T-helper 2 cell treated with Interferon-gamma antibody and Interleukin-4, amounts not matched to agents 100 ng/mL and 5 ng/mL, for 36 hours (primary cell): ENCODE data around the gene UGT1A7. TPM values are rescaled to one million over a fixed set of nuclear protein-coding genes. Genes with fewer than 3 reads are reported as not detected.

ENCODE experiments used
- intact Hi-C: fragments of 100-400 bp; cut with micrococcal nuclease; formaldehyde crosslinking; loops from one replicate; pipeline ENCODE4 v1.15.1; 2023
- total RNA-seq: library from RNA; stranded (reverse); gene quantifications from 2 replicates; pipeline ENCODE4 v1.2.3, GENCODE V29; 2022

UGT1A7 gene
- total RNA-seq, 1 donor from 2014 or later = not detected

DNA sequence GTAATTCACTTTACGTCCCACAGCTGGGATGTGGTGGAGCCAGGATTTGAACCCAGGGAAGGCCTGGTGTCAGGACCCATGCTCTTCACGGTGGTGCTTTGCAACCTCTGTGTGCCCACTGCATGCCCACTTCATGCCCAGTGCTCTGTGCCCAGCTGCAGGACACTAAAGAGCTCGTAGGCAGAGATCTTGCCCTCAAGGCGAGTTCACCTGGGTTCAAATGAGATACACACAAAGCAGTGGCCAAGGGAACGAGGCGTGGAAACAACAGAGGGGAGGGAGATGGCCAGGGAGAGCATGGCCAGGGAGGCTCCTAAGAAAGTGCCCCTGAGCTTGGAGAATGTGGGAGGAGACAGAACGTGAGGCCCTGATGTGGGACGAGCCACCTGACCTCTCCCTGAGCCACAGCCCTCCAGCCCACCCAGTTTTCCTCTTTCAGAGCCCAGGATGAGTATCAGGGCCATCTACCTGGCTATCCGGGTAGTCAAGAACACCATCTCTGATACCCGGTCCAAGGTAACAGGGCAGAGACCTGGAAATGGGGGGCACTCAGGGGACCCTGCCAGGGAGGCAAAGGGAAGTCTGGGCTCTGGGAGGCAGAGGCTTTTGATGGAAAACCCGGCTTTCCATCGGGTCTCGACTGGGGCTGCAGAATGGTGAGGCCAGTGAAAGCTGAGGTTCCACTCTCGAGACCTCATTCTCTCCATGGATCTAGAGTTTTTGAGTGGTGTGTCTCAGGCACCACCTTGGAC, 116.8 kb downstream of the UGT1A7 start:
- intact Hi-C loops = no loop called here

DNA sequence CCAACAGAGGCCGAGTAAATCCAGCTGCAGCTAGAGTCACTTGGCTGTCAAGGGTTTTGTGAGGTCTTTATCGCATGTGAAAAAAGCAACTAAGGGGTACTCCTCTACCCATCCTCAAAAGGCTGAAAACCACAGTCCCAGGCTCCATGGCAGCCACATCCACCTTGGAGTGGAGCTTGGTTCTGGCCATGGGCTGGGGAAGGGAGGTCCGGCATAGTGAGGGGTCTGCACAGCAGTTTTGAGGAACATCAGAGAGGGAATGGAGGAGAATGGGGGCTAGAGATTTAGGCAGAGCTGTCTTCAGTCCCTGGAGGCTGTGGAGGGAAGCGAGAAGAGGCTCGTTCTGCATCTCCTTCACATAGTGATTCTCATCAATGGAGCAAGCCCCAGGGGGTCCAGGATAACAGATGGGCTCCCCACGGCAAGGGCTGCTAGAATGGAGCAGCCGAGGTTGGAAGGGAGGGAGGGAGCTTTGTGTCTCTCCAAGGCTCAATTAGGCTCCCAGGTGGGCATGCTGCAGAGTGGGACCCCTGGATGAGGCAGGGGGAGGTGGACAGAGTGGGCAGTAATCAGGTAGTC, 117.5 kb downstream of the UGT1A7 start:
- intact Hi-C loops = no loop called here

DNA sequence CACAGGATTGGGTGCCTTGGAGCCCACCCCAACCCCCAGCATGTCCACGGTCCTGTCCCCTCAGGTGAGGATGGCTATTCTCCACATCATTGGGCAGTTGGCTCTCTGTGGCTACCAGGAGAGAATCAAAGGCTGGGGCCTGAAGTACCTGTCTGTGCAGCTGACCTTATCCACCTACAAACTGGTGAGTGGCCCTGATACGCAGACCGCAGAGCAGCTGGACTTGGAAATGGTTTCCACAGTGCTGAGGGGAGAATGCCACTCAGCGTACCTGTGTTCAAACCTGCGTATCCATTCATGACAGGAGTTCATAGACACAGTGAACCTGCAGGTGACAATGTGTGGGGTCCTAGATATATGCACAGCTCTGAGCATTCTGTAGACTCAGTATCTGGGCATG, 118.0 kb downstream of the UGT1A7 start:
- intact Hi-C loops = no loop called here

DNA sequence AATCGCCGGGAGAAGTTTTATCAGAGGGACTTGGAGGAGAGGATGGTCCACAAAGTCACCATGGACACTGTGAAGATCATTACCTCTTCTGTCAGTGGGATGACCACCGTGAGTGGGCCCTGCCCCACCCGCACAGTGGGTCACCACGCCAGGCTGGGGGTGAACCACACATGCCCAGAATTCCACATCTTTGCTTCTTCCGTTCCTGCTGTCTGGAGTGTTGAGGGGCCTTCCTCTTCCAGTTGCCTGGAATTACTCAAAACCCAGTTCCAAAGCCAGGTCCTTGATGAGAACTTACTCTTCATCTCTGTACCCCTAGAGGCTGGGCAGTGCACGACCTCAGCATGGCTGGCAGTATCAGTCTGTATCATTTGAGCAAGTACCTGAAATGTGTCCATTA, 118.5 kb downstream of the UGT1A7 start:
- intact Hi-C loops = no loop called here

DNA sequence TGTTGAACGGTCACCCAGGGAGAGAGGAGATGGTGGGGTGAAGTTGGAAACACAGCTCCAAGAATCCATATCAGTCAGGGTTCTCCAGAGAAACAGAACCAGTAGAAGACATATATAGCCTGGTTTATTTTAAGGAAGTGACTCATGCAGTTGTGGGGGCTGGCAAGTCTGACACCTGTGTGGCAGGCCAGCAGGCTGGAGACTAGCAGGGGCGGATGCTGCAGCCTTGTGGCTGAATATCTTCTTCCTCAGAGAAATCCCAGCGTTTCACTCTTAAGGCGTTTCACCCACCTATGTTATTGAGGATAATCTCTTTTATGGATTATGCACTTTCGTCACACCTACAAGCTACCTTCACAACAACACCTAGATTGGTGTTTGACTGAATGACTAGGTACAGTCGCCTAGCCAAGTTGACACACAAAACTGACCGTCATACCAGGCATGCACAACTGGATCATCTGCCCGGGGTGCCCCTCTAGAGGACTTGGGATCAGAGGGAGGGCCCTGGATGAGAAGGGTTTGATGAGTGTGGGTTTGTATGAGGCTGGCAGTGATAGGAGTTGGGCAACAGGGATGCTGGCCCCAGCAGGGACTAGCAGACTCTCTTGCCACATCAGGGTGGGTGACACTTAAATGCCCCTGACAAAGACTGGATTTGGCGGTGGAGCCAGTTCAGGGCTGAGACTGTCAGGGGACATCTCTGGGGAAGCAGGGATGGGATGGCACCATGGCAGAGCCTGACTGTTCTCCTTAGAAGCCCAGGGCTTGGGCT, 119.8 kb downstream of the UGT1A7 start:
- intact Hi-C loops = no loop called here

DNA sequence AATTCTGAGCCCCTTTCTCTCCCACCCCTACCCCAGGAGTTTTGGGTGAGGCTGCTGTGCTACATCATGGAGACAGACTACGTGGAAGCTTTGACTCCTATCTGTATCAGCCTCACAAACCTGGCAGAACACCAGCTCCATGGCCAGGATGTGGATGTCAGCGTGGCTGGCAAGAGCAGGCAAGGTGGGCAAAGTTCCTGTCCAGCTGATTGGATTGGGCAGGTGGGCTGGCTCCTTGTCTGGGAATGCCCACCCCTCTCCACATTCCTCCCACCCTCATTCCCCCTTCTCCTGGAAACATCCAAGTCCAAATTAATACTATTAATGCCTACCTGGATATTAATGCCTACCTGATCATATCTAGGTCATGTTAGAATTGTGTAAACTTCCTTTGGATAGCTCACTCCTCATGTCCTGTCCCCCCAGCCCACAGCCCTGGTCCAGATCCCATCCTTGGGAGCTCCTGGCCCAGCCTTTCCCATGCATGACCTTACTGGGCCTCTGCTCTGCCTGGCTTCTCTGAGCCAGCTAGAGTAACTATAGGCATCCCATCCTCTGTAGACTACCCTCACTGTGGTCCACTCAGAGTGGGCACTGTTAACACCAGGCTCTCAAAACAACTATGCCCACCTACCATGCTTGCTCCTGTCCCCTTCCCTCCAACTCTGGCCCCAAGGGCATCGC, 120.6 kb downstream of the UGT1A7 start:
- intact Hi-C loops = no loop called here

DNA sequence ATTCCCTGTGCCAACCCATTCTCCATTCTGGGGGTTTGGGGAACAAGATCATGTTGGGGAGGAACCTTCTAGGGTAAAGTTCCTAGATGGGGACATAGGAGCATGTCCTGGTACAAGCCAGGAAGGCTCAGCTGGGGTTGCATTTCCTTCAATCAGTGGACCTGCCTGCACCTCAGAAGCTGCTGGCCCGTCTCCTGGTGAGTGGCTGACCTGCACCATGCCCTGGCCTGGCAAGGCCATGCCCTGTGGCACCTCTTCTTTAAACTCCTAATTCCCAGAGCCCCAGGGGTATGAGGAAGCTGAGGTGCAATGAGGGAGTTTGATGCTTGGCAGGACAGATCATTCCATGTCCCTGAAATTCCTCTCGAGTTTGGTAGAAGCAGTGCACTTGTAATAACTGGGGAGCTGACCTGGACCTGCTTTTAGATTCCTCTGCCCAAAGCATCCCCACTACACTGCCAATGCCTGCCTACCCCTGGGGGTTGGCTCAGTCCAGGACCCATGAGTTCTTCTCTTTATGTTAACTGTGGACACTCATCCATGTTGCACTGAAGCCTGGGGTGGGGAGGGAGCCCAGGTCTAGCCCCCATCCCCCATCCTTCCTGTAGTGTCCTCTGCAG, 121.7 kb downstream of the UGT1A7 start:
- intact Hi-C loops = no loop called here

DNA sequence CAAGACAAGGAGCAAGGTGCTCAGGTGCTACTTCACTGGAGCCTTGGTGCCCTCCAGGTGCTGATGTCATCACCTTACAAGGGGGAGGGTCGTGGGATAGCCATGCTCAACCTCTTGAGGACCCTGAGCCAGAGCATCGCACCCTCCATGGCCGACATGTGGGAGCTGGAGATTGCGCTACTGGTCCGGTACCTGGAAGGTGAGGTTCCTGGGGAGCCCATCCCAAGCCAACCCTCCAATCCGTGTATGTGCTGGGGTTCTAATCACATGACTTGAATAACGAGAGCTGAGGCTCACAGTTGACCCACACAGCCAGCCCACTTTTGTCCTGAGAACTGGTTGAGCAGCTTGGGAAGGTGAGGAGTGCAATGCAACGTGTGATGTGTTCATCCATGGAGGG, 122.3 kb downstream of the UGT1A7 start:
- intact Hi-C loops = no loop called here

DNA sequence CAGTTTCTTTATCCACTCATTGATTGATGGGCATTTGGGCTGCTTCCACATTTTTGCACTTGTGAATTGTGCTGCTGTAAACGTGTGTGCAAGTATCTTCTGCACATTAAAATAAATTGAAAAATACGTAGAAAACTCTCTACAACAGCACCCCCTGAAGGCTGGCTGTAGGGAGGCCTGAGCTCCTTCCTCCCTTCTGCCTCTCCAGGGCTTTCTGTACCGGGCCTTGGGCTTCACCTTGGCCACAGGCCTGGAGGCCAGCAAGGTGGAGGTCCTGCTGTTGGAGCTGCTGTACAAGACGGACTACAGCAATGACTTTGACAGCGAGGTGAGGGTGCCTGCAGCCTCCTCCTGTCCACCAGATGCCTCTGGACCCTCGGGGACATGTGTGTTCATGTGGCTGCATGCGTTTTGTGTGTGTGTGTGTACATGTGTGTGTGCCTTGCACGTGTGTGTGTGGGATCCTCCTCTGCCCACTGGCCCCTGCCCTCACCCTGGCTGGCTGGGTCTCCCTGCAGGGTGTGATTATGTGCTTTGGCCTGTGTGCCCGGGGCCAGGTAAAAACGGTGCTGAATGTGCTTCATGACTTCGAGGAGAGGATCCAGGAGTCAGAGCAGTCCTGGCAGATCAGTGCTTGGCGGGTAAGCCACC, 125.6 kb downstream of the UGT1A7 start:
- intact Hi-C loops = no loop called here

DNA sequence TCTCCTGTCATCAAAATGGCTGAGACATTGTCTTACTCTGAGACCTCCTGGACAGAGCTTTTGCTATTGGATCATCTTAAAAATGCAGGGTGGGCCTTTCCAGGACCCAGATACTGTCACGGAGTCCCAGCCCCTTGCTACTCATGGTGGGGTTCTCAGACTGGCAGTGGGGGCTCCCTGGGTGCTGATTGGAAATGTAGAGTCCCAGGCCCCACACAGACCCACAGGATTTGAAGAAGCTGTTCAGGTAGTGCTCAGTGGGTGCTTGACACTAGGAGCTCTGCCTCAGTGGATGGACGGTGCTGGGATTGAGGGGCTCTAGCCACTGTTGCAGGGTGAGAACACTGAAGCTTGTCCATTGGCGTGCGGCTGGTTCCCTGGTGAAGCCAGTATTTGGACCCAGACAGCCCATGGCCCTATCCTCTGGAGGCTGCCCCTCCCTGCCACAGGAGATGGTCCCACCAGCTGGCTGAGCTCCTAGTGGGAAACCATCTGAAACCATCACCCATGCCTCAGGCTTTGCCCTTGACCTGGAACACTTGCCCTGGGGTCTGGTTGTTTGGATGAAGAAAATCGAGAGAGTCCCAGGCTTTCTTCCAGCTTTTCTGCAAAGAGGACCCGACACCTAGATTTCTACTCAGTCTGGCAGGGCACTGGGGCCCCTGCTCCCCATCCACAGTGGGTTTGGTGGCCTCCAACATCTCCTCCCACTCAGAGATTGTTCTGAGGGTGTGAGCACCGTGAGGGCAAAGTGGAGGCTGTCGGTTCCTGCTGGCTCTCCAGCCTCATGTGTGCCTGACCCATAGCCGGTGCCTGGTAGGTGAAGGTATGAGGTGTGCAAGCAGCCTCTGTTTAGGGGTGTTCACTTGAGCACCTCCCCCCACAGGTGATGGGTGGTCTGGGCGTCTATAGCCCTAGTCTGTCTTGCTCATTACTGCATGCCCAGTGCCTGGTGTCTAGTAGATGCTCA, 126.5 kb downstream of the UGT1A7 start:
- intact Hi-C loops = no loop called here

DNA sequence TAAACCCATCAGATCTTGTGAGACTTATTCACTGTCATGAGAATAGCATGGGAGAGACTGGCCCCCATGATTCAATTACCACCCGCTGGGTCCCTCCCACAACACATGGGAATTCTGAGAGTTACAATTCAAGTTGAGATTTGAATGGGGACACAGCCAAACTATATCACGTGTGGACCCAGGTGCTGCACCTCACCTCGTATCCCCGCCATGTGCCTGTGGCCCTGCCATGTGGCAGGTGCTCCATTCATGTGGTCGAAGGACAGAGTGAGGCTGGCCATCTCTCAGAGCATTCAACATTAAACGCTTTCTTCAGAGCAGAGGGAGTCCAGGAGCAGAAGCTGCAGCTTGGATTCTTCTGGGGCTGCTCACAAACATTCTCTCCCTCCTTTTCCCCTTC, 128.7 kb downstream of the UGT1A7 start:
- intact Hi-C loops = no loop called here

DNA sequence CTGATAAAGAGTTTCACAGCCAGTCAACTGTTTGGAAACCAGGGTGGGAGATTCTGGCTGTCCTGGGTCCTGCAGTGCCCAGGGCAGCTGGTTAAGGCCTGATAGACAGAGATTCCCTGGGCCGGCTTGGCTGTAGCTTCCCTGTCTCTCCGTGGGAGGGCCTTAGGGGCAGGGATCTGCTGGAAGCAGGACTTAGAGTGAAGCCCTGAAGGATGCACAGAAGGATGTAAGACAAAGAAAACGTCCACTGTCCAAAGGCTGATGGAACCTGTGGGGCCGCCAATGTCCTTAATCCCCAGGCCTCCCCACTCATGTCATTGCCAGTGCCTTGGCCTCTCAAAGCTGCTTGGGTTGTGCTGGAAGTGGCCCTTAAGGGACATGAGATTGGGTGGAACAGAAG, 129.4 kb downstream of the UGT1A7 start:
- intact Hi-C loops = no loop called here

DNA sequence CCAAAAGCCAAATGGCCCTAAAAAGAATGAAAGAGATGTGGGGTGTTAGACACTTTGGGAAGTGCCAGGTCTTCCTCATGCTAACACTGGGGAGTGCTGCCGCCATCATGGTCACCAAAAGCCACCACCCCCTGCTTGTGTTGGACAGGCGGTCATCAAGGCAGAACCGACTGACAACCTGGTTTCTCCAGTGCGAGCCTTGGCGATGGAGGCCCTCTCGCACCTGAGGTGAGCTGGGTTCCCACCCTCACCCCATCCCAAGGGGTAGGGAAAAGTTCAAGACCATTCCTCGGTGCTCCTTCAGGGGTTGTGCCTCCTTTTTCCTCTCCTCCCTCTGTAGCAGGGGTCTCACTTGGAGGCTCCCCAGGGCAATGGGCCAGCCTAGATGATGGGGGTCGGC, 130.0 kb downstream of the UGT1A7 start:
- intact Hi-C loops = no loop called here

DNA sequence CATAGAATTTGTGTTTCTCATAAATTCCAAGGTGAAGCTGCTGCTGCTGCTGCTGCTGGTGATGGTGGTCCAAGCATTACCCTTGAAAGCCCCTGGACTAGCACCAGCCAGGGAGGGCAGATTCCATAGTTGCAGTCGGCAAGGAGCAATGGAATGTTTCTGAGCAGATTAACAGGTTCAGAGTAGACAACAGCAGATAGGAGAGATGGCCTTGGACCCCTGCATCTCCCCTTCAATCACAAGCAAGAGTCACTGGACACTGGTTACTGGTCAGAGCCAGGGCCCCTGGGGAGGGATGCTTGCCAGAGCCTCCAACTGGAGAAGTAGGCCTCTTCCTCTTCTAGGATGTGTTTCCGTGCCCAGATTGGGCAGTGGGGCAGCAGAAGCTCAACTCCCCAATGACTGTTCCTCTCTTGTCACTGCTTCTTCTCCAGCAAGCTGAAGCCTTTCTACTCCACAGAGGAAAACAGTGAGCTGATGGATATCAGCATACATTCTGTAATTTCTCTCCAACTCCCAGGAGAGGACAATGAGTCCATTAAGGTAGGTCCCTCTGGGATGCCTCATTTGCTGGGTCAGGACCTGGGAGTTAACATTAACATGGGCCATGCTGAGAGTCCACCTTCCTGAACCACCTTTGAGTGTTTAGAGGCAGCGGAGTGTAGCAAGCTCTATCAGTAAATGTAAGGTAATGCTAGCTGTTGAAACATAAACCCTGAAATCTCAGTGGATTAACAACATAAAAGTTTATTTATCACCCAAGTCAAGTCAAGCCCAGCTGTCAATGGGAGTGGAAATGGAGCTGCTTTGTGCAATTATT, 131.7 kb downstream of the UGT1A7 start:
- intact Hi-C loops = no loop called here

DNA sequence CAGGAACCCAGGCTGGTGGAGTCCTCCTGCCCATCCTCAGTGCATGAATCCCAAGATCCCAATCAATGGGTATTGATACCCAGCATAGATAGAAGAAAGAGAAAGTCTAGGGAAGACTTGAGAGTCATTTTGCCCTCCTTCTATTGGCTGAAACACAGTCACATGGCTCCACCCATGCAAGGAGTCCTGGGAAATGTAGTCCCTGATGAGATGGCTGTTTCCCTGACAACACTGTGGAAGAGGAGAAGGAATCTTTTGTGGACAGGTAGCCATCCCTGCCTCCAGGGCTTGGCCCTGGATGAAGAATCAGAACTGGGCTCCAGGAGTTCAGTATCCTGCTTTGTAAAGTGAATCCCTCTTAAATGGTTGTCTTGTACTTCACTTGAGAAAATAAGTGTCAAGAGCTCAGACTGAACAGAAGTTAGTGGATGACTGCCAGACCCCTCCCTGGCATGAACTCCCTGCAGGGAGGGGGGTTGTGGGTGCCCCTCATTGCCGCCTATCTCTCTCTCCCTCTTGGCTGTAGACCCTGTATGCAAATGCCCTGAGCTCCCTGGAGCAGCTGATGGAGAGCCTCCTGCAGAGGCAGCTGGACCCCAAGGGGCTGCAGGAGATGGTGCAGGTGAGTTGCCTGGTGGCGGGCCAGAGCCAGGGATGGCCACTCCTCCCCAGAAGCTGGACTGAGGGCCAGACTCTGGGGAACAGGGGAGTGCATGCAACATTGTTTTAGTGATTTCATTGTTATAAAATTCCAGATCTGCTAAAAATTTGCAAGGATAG, 132.5 kb downstream of the UGT1A7 start:
- intact Hi-C loops = no loop called here

DNA sequence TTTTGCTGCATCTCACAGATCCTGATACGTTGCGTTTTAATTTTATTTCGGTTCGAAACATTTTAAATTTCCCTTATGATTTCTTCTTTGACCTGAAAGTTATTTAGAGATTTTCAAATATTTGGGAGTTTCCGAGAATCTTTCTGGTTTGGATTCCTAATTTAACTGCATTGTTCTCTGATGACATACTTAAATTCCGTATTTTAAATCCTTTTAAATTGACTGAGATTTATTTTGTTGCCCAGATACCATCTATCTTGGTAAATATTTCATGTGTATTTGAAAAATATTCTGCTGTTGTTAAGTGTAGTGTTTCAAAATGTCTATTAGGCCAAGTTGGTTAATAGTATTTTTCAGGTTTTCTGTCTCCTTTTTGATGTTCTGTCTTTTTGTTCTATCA, 134.2 kb downstream of the UGT1A7 start:
- intact Hi-C loops = no loop called here

DNA sequence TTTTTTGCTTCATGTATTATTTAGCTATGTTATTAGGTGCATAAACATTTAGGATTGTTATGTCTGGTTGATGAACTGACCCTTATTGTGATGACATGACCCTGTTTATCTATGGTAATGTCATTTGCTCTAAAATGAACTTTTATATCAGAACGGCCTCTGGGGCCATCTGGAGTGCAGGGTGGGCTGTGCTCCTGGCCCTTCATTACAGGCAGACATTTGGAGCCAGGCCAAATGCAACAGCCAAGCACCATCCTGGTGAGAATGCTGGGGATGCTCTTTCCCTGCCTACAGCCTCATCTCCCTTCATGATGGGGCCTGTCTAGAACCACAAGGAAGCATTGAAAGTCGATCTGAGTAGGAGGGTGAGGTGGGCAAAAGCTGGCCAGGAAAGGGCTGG, 134.6 kb downstream of the UGT1A7 start:
- intact Hi-C loops = no loop called here

DNA sequence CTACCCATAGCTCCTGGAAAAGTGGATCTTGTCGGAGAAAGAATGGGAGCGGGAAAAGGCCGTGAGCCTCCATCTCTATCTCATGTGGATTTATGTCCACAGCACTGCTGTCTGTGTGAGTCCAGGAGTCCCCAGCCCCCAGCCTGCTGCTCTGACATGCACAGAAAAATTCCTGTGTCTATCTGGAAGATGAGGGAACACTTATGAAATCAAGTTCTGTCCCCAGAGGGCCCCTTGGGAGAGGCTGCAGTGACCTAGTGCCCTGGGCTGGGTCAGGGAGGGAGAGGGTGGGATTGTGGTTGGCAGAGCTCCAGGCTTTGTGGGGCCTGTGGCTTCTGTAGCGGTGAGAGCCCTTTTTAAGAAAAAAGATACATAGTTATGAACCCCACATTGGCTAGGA, 135.1 kb downstream of the UGT1A7 start:
- intact Hi-C loops = no loop called here
